Suprapubic skin (tissue), 4 donors: Measurements from ENCODE around the gene MAP4K5.

Experiments used
- POLR2A ChIP-seq, 2 donors: fragments of 450-650 bp; IDR thresholded peaks; one replicate each; pipeline ENCODE4 v1.6.1; 2017; ENCODE audit warnings: antibody characterized with exemption in 2 of 2, mild to moderate bottlenecking in 2 of 2, moderate library complexity in 2 of 2
- POLR2AphosphoS5 ChIP-seq, 3 donors: sonication (generic); formaldehyde crosslinking; IDR thresholded peaks; one replicate each; pipeline ENCODE4 v1.6.1; 2017; ENCODE audit warnings: antibody characterized with exemption in 3 of 3
- TF ChIP-seq, protein P1 (sequence below), 2 donors: fragments of 200-600 bp in 1 of 2; fragments of 450-650 bp in 1 of 2; sonication (generic) in 1 of 2; IDR thresholded peaks; one replicate each; pipeline ENCODE4 v1.5.1; 2016 to 2019; ENCODE audit warnings: antibody characterized with exemption in 2 of 2, mild to moderate bottlenecking in 1 of 2, moderate library complexity in 1 of 2

DNA sequence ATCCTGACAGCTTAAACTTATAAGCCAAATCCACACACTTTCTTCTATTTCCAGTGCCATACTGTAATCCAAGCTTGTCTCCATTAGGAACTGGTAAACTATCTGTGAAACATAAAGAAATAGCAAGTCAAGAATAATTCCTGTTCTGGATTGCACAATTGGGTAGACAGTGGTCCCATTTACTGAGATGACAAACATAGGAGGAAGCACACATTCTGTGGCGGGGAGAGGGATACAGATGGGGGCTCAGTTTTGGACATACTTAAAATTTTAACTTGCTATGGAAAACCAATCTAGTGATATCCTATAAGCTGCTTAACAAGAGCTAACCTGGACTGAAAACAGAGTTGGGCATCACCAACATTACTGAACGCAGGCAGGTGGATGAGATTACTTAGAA, 16.3 kb downstream of the MAP4K5 start:
- TF ChIP-seq POLR2A (IDR thresholded peaks at IDR 0.05) (no peak), POLR2AphosphoS5 (IDR thresholded peaks at IDR 0.05) (no peak)
- TF ChIP-seq, protein P1, sequence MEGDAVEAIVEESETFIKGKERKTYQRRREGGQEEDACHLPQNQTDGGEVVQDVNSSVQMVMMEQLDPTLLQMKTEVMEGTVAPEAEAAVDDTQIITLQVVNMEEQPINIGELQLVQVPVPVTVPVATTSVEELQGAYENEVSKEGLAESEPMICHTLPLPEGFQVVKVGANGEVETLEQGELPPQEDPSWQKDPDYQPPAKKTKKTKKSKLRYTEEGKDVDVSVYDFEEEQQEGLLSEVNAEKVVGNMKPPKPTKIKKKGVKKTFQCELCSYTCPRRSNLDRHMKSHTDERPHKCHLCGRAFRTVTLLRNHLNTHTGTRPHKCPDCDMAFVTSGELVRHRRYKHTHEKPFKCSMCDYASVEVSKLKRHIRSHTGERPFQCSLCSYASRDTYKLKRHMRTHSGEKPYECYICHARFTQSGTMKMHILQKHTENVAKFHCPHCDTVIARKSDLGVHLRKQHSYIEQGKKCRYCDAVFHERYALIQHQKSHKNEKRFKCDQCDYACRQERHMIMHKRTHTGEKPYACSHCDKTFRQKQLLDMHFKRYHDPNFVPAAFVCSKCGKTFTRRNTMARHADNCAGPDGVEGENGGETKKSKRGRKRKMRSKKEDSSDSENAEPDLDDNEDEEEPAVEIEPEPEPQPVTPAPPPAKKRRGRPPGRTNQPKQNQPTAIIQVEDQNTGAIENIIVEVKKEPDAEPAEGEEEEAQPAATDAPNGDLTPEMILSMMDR (IDR thresholded peaks at IDR 0.05) = no peak
